Measurements from ENCODE around the gene TMEM176A.

TMEM176A gene

GRCh38 chr7:150756858-150757257 lies 43.7 kb upstream of the TMEM176A start:
- peak; percentile 71; the same call in 2 of the 3 replicates for ATAC-seq

GRCh38 chr7:150759479-150759878 lies 41.1 kb upstream of the TMEM176A start:
- TF ChIP-seq SNAI2 (CRISPR knock-in tag; IDR thresholded peaks at IDR 0.05) = no peak
- TF ChIP-seq ARNTL (CRISPR knock-in tag; IDR thresholded peaks at IDR 0.05; ENCODE audit: borderline replicate concordance, low read depth) = no peak
- no peak for TF ChIP-seq ZNF70 (CRISPR knock-in tag; IDR thresholded peaks at IDR 0.05)
- ATAC-seq = no peak

More at GRCh38 chr7:150756858-150757257, 43.7 kb upstream of the TMEM176A start:
- TF ChIP-seq ZNF565 (CRISPR knock-in tag; conservative IDR thresholded peaks at IDR 0.05; ENCODE audit: low read depth) (no peak), PATZ1 (CRISPR knock-in tag; IDR thresholded peaks at IDR 0.05; ENCODE audit: borderline replicate concordance) (no peak), POU6F1 (CRISPR knock-in tag; IDR thresholded peaks at IDR 0.05; ENCODE audit: borderline replicate concordance, low read depth) (no peak), ZC3H10 (CRISPR knock-in tag; IDR thresholded peaks at IDR 0.05) (no peak), ISL1 (CRISPR knock-in tag; IDR thresholded peaks at IDR 0.05) (no peak), SNAI2 (CRISPR knock-in tag; IDR thresholded peaks at IDR 0.05) (no peak), TOX (CRISPR knock-in tag; IDR thresholded peaks at IDR 0.05; ENCODE audit: borderline replicate concordance) (no peak), TSHZ2 (CRISPR knock-in tag; IDR thresholded peaks at IDR 0.05) (no peak), BACH2 (CRISPR knock-in tag; IDR thresholded peaks at IDR 0.05; ENCODE audit: borderline replicate concordance) (no peak), ARNTL (CRISPR knock-in tag; IDR thresholded peaks at IDR 0.05; ENCODE audit: borderline replicate concordance, low read depth) (no peak), RARB (CRISPR knock-in tag; IDR thresholded peaks at IDR 0.05) (no peak), TCF4 (CRISPR knock-in tag; IDR thresholded peaks at IDR 0.05; ENCODE audit: borderline replicate concordance) (no peak), CSDC2 (CRISPR knock-in tag; IDR thresholded peaks at IDR 0.05) (no peak), PPARA (CRISPR knock-in tag; IDR thresholded peaks at IDR 0.05; ENCODE audit: borderline replicate concordance) (no peak), ESRRG (CRISPR knock-in tag; IDR thresholded peaks at IDR 0.05) (no peak), ZFP3 (CRISPR knock-in tag; IDR thresholded peaks at IDR 0.05) (no peak), ZNF8 (CRISPR knock-in tag; IDR thresholded peaks at IDR 0.05) (no peak), CSRNP3 (CRISPR knock-in tag; IDR thresholded peaks at IDR 0.05) (no peak)

GRCh38 chr7:150766334-150766709 lies 34.2 kb upstream of the TMEM176A start:
- TF ChIP-seq GLIS3 (CRISPR knock-in tag; IDR thresholded peaks at IDR 0.05) = no peak
- no peak for TF ChIP-seq ZFP30 (CRISPR knock-in tag; IDR thresholded peaks at IDR 0.05)
- no peak for ATAC-seq

- ATAC-seq = no peak
- TF ChIP-seq ESRRG (CRISPR knock-in tag; IDR thresholded peaks at IDR 0.05) (no peak), ZNF8 (CRISPR knock-in tag; IDR thresholded peaks at IDR 0.05) (no peak), CREB5 (CRISPR knock-in tag; IDR thresholded peaks at IDR 0.05; ENCODE audit: low read depth) (no peak), ZNF70 (CRISPR knock-in tag; IDR thresholded peaks at IDR 0.05) (no peak), CSRNP3 (CRISPR knock-in tag; IDR thresholded peaks at IDR 0.05) (no peak), RARB (CRISPR knock-in tag; IDR thresholded peaks at IDR 0.05) (no peak), TSHZ2 (CRISPR knock-in tag; IDR thresholded peaks at IDR 0.05) (no peak), ZC3H10 (CRISPR knock-in tag; IDR thresholded peaks at IDR 0.05) (no peak), ARNTL (CRISPR knock-in tag; IDR thresholded peaks at IDR 0.05; ENCODE audit: borderline replicate concordance, low read depth) (no peak), CSDC2 (CRISPR knock-in tag; IDR thresholded peaks at IDR 0.05) (no peak), ZFP3 (CRISPR knock-in tag; IDR thresholded peaks at IDR 0.05) (no peak)
Measured at GRCh38 chr7:150769768-150770167, 30.8 kb upstream of the TMEM176A start.

All from SK-N-SH treated with all-trans-retinoic acid at 6 μM for 48 hours (cell line).